GM13976 (cell line): Measurements from ENCODE around the gene PLEKHA4.
A peak's percentile ranks its signal among the peaks of the same experiment; 100 is the strongest.
"Not testable (repeated sequence)": the region's sequence is repeated elsewhere in the genome, so short reads cannot be mapped to it uniquely, and the experiment has no call there.

ENCODE experiments used
- DNase-seq: peaks from one replicate; pipeline ENCODE4 v3.0.0; 2012; ENCODE audit warnings: low spot score
- in situ Hi-C: fragments of 300-500 bp; cut with MboI; formaldehyde crosslinking; loops from one replicate; pipeline ENCODE4 v1.12.0; 2022; ENCODE audit warnings: low sequenced_read_pairs, mixed read lengths, inconsistent platforms; ENCODE audit not compliant: unreplicated experiment
- TF ChIP-seq, protein P1 (sequence below): IDR thresholded peaks from 2 replicates; pipeline ENCODE4 v1.5.1; 2012; ENCODE audit warnings: borderline replicate concordance, mild to moderate bottlenecking; ENCODE audit not compliant: insufficient read depth; ENCODE audit errors: extremely low read depth, missing control alignments, control extremely low read depth

The PLEKHA4 gene

DNA sequence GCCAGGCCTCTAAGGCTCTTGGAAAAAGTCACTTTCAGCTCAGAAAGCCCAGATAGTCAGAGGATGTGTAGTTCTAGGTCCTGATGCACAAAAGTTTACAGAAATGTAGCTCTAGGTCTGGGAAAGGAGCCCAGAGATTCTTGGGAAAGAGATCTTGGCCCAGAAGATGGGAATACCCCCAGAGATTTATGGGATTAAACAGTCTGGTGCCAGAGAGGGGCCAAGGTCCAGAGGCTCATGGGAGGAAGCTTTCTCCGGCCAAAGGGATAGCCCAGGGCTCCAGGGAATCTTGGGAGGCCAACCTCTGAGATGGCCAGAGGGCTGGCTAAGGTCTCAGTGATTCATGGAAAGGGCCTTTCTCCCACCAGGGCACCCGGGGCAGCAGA is 72.7 kb downstream of the PLEKHA4 start:
- TF ChIP-seq, protein P1, sequence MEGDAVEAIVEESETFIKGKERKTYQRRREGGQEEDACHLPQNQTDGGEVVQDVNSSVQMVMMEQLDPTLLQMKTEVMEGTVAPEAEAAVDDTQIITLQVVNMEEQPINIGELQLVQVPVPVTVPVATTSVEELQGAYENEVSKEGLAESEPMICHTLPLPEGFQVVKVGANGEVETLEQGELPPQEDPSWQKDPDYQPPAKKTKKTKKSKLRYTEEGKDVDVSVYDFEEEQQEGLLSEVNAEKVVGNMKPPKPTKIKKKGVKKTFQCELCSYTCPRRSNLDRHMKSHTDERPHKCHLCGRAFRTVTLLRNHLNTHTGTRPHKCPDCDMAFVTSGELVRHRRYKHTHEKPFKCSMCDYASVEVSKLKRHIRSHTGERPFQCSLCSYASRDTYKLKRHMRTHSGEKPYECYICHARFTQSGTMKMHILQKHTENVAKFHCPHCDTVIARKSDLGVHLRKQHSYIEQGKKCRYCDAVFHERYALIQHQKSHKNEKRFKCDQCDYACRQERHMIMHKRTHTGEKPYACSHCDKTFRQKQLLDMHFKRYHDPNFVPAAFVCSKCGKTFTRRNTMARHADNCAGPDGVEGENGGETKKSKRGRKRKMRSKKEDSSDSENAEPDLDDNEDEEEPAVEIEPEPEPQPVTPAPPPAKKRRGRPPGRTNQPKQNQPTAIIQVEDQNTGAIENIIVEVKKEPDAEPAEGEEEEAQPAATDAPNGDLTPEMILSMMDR, result no peak
- DNase-seq, result peak; percentile 34
- in situ Hi-C loops, result no loop called here

DNA sequence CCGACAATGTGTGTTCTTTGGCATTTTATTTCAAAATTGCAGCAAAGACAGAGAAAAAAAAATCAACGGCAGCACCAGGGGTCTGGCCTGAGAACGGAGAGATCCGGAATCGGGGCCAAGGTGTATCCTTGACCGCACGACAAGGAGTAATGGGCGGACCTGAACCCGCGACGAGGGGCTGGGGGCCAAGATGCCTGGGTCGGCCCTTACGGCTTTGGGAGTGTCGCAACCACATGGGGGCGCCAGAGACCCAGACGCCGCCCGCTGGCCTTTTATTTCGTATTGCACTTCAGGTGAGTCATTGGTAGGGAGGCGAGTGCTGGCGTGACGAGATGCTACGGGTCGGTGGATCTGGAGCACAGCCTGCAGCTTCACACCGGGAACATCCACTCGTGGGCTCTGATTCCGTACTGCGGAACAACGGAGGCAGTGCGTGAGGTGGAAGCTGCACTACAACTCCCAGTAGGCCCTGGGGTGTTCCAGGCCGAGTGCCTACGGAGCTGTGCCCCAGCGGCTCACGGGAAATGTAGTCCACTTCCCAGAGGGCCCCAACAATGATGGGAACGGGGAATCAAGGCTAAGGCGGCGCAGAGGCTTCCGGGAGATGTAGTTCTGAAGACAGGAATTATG is 73.2 kb downstream of the PLEKHA4 start:
- TF ChIP-seq, protein P1, result peak; percentile 80
- in situ Hi-C loops, result no loop called here
- DNase-seq, result peak; percentile 95

DNA sequence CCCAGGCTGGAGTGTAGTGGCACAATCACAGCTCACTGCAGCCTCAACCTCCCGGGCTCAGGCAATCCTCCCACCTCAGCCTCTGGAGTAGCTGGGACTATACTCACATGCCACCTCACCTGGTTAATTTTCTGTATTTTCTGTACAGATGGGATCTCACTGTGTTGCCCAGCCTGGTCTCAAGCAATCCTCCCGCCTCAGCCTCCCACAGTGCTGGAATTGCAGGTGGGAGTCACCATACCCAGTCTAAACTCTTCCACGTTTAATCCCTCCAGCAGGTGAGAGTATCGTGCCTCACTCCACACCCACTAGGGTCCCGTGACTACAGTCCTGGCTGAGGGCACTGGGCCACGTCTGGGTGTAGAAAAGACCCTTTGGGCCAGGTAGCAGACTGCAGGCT is 74.1 kb downstream of the PLEKHA4 start:
- in situ Hi-C loops, result loop anchor here (5.0 kb wide), 2 partner anchors 48 to 178 kb away; no protein-coding TSS in a partner anchor
- TF ChIP-seq, protein P1, result no peak
- DNase-seq, result peak; percentile 21

DNA sequence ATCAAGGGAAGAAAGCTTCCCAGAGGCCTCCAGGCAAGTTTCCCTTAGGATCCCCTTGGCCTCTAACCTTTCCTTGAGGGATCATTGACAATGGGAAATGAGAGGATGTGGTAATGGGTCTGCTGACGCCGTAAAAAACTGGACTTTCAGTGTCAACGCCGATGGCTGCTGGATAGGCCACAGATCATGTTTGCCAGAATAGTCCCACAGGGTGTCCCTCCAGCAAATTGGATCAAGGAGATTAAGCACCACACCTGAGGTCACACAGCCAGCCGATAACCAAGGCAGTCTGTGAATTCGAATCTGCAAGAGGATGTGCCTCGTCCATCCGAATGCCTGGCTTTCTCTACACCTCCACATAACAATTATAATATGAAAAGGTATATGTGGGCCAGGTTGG is 75.1 kb downstream of the PLEKHA4 start:
- TF ChIP-seq, protein P1, result no peak
- in situ Hi-C loops, result loop anchor here (5.0 kb wide), 2 partner anchors 49 to 179 kb away; no protein-coding TSS in a partner anchor
- DNase-seq, result no peak

DNA sequence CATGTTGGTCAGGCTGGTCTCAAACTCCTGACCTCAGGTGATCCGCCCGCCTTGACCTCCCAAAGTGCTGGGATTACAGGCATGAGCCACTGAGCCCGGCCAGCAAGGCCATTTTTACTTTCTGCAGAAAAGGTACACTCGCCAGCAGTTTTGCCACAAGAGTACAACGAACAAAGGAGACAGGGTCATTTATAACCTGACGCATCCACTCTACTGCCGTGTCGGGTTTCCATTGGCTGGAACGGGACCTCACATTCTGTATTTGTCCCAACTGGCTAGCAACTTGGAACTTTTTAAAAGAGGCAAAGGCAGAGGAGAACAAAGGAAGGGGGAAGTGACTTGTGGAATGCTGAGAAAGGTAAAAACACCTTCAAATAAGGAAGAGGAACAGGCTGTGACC is 81.1 kb downstream of the PLEKHA4 start:
- in situ Hi-C loops, DNase-seq: not testable (repeated sequence)
